GM19397 (cell line): ENCODE measurements around the gene GOLGA8O.
"Not testable (repeated sequence)": the region's sequence is repeated elsewhere in the genome, so short reads cannot be mapped to it uniquely, and the experiment has no call there.

Experiments
- ATAC-seq: cut with Tn5 transposase; IDR thresholded peaks from one replicate; pipeline ENCODE4 v1.9.1; 2021; ENCODE audit warnings: mild to moderate bottlenecking, moderate library complexity; ENCODE audit not compliant: unreplicated experiment

GOLGA8O gene

GRCh38 chr15:32455534-32455933, at the start of gene GOLGA8O:
Gene GOLGA8O, minus strand, starts transcription at chr15:32455634. Its CDS starts 98 bp downstream, at chr15:32455536.
- not testable (repeated sequence) for ATAC-seq

- not testable (repeated sequence) for ATAC-seq
These were observed 48.8 kb upstream of the GOLGA8O start for GRCh38 chr15:32504152-32504811.

GRCh38 chr15:32502946-32503345, 47.5 kb upstream of the GOLGA8O start:
- ATAC-seq: not testable (repeated sequence)

GRCh38 chr15:32492768-32493167, 37.3 kb upstream of the GOLGA8O start:
- not testable (repeated sequence) for ATAC-seq

GRCh38 chr15:32486474-32486873, 31.0 kb upstream of the GOLGA8O start:
- not testable (repeated sequence) for ATAC-seq

- ATAC-seq: not testable (repeated sequence)
These were observed 27.9 kb upstream of the GOLGA8O start for GRCh38 chr15:32483377-32483776.

- ATAC-seq: not testable (repeated sequence)
These were observed 26.2 kb upstream of the GOLGA8O start for GRCh38 chr15:32481683-32482082.

- ATAC-seq: not testable (repeated sequence)
These were observed 12.6 kb upstream of the GOLGA8O start for GRCh38 chr15:32468076-32468475.

GRCh38 chr15:32440445-32440977, 14.9 kb downstream of the GOLGA8O start:
- ATAC-seq: not testable (repeated sequence)

- ATAC-seq: not testable (repeated sequence)
These were observed 21.1 kb downstream of the GOLGA8O start for GRCh38 chr15:32434102-32434963.

GRCh38 chr15:32427635-32428034, 27.8 kb downstream of the GOLGA8O start:
- not testable (repeated sequence) for ATAC-seq

- not testable (repeated sequence) for ATAC-seq
These were observed 28.9 kb downstream of the GOLGA8O start for GRCh38 chr15:32426511-32426910.

- ATAC-seq: not testable (repeated sequence)
These were observed 47.5 kb downstream of the GOLGA8O start for GRCh38 chr15:32407903-32408302.

- ATAC-seq: not testable (repeated sequence)
These were observed 52.2 kb downstream of the GOLGA8O start, which contains the start of gene GOLGA8K for GRCh38 chr15:32403192-32403591. Gene GOLGA8K, minus strand, starts transcription at chr15:32403292. Its CDS starts 98 bp downstream, at chr15:32403194.

GRCh38 chr15:32396522-32396921, 58.9 kb downstream of the GOLGA8O start:
- ATAC-seq: not testable (repeated sequence)
